GM23338 (cell line): ENCODE data around the gene ZNF580. TPM values are rescaled to one million over a fixed set of nuclear protein-coding genes. Genes with fewer than 3 reads are reported as not detected.

Experiments used
- ATAC-seq: fragments of 200-7000 bp; cut with Tn5 transposase; 3 replicates; pipeline ENCODE4 v1.9.1; 2020
- DNase-seq: peaks from one replicate; pipeline ENCODE4 v3.0.0-alpha.2; 2015; ENCODE audit warnings: low spot score
- H2AFZ ChIP-seq: fragments of 200-600 bp; sonication (generic); 2 replicates; pipeline ENCODE4 v1.8.0; 2016; ENCODE audit warnings: antibody characterized with exemption, mild to moderate bottlenecking, moderate library complexity
- H3F3A ChIP-seq: fragments of 200-600 bp; sonication (generic); replicated peaks from 2 replicates; pipeline ENCODE4 v1.8.0; 2017; ENCODE audit warnings: antibody characterized with exemption, mixed run types, low read depth
- H3K27ac ChIP-seq: fragments of 200-600 bp; sonication (generic); 2 replicates; pipeline ENCODE4 v1.6.1; 2016; ENCODE audit warnings: low read depth
- H3K27me3 ChIP-seq: fragments of 200-600 bp; sonication (generic); 2 replicates; pipeline ENCODE4 v1.8.0; 2016; ENCODE audit warnings: mild to moderate bottlenecking, mixed run types, moderate library complexity; ENCODE audit not compliant: insufficient read depth
- H3K36me3 ChIP-seq: fragments of 200-600 bp; sonication (generic); 2 replicates; pipeline ENCODE4 v1.8.0; 2016; ENCODE audit warnings: mild to moderate bottlenecking; ENCODE audit not compliant: insufficient read depth
- H3K4me1 ChIP-seq: fragments of 200-600 bp; sonication (generic); 2 replicates; pipeline ENCODE4 v1.8.0; 2016; ENCODE audit warnings: mild to moderate bottlenecking, moderate library complexity; ENCODE audit not compliant: insufficient read depth
- H3K4me2 ChIP-seq: fragments of 200-600 bp; sonication (generic); 2 replicates; pipeline ENCODE4 v1.7.1; 2017; ENCODE audit warnings: mixed run types
- H3K4me3 ChIP-seq: fragments of 200-600 bp; sonication (generic); 2 replicates; pipeline ENCODE4 v1.6.1; 2016; ENCODE audit warnings: mixed run types
- H3K79me2 ChIP-seq: fragments of 200-600 bp; sonication (generic); replicated peaks from 2 replicates; pipeline ENCODE4 v1.8.0; 2017; ENCODE audit warnings: mild to moderate bottlenecking; ENCODE audit not compliant: insufficient read depth
- H3K9me2 ChIP-seq: fragments of 200-600 bp; sonication (generic); 2 replicates; pipeline ENCODE4 v1.8.0; 2017; ENCODE audit not compliant: insufficient read depth
- H4K20me1 ChIP-seq: fragments of 200-600 bp; sonication (generic); replicated peaks from 2 replicates; pipeline ENCODE4 v1.8.0; 2017; ENCODE audit warnings: mild to moderate bottlenecking; ENCODE audit not compliant: insufficient read depth
- H3K27ac Mint-ChIP-seq: 2 replicates; pipeline ENCODE4 v1.8.0; 2020; ENCODE audit warnings: inconsistent platforms, mild to moderate bottlenecking, moderate library complexity, mixed read lengths
- H3K27me3 Mint-ChIP-seq: 3 replicates; pipeline ENCODE4 v1.8.0; 2022; ENCODE audit warnings: low read depth, mild to moderate bottlenecking, moderate library complexity, mixed read lengths, inconsistent platforms; ENCODE audit not compliant: insufficient read depth, poor library complexity
- H3K36me3 Mint-ChIP-seq: 3 replicates; pipeline ENCODE4 v1.8.0; 2021; ENCODE audit warnings: low read depth, mild to moderate bottlenecking, inconsistent platforms, moderate library complexity, mixed read lengths
- H3K4me1 Mint-ChIP-seq: 3 replicates; pipeline ENCODE4 v1.8.0; 2020; ENCODE audit warnings: mild to moderate bottlenecking, inconsistent platforms, mixed read lengths
- H3K4me3 Mint-ChIP-seq: 3 replicates; pipeline ENCODE4 v1.8.0; 2021; ENCODE audit warnings: moderate library complexity, mild to moderate bottlenecking, inconsistent platforms, mixed read lengths
- H3K9me3 Mint-ChIP-seq: 3 replicates; pipeline ENCODE4 v1.8.0; 2020; ENCODE audit warnings: moderate library complexity, mild to moderate bottlenecking, inconsistent platforms, mixed read lengths
- CREB1 ChIP-seq: fragments of 250-450 bp; sonication (Bioruptor Pico); IDR thresholded peaks from 2 replicates; pipeline ENCODE4 v1.5.0; 2020; ENCODE audit warnings: low read depth, mild to moderate bottlenecking, moderate library complexity
- ETS1 ChIP-seq: IDR thresholded peaks from 2 replicates; pipeline ENCODE4 v1.6.1; 2016; ENCODE audit warnings: antibody characterized with exemption
- EZH2 ChIP-seq: fragments of 200-600 bp; sonication (generic); IDR thresholded peaks from one replicate; pipeline ENCODE4 v1.8.0; 2017; ENCODE audit warnings: antibody characterized with exemption, mild to moderate bottlenecking, low read depth; ENCODE audit not compliant: unreplicated experiment
- EZH2phosphoT487 ChIP-seq: fragments of 200-600 bp; sonication (generic); IDR thresholded peaks from one replicate; pipeline ENCODE4 v1.8.1; 2018; ENCODE audit warnings: antibody characterized with exemption; ENCODE audit not compliant: unreplicated experiment
- NANOG ChIP-seq: IDR thresholded peaks from 2 replicates; pipeline ENCODE4 v1.6.1; 2016; ENCODE audit warnings: antibody characterized with exemption, borderline replicate concordance
- POLR2AphosphoS5 ChIP-seq: IDR thresholded peaks from 2 replicates; pipeline ENCODE4 v1.6.1; 2016; ENCODE audit warnings: antibody characterized with exemption, low read depth
- STAT1 ChIP-seq: IDR thresholded peaks from one replicate; pipeline ENCODE4 v1.6.1; 2016; ENCODE audit warnings: antibody characterized with exemption; ENCODE audit not compliant: unreplicated experiment
- ZNF114 ChIP-seq: fragments of 250-450 bp; sonication (Bioruptor Pico); IDR thresholded peaks from 2 replicates; pipeline ENCODE4 v1.5.0; 2020; ENCODE audit warnings: mild to moderate bottlenecking, moderate library complexity
- ZNF331 ChIP-seq: fragments of 250-450 bp; sonication (Bioruptor Pico); IDR thresholded peaks from 2 replicates; pipeline ENCODE4 v1.5.0; 2020; ENCODE audit warnings: low read depth, mild to moderate bottlenecking, moderate library complexity
- ZNF462 ChIP-seq: fragments of 250-450 bp; sonication (Bioruptor Pico); IDR thresholded peaks from 2 replicates; pipeline ENCODE4 v1.5.0; 2020; ENCODE audit warnings: mild to moderate bottlenecking, moderate library complexity
- polyA plus RNA-seq: library from polyadenylated mRNA; unstranded; fragments of >200 nt; fragmentation: Nextera tagmentation; extraction: Ambion mirVana; gene quantifications from 2 replicates; pipeline ENCODE4 v1.2.1, GENCODE V29; 2016
- total RNA-seq: library from RNA; depleted of rRNA; stranded (reverse); fragments of >200 nt; shearing (Covaris generic); gene quantifications from 2 replicates; pipeline ENCODE4 v1.2.3, GENCODE V29; 2014

The ZNF580 gene
- total and polyA plus RNA-seq, 2 experiments from 2014 or later: 18.7 to 23.6 TPM

- Histone ChIP-seq H3K27ac (no peak overlapping the region), H3K4me2 (no peak overlapping the region), H3K36me3 (no peaks in the 10 kb centered on the region), H3F3A (peaks cover 12% of the 10 kb centered on the region), H4K20me1 (peaks cover 5% of the 10 kb centered on the region), H3K4me1 (no peaks in the 10 kb centered on the region; the same call in 1 of the 2 replicates), H3K4me3 (no peak overlapping the region), H3K79me2 (peaks cover 9% of the 10 kb centered on the region), H3K9me2 (no peaks in the 10 kb centered on the region), H2AFZ (no peak overlapping the region), H3K27me3 (no peaks in the 10 kb centered on the region)
- no peak overlapping the region for H3K27ac Mint-ChIP-seq
- peaks cover 21% of the 10 kb centered on the region for H3K27me3 Mint-ChIP-seq
- no peak for DNase-seq
- peaks cover 45% of the 10 kb centered on the region for H3K36me3 Mint-ChIP-seq
- TF ChIP-seq ETS1 (no peak), CREB1 (CRISPR knock-in tag) (no peak), STAT1 (no peak), EZH2 (no peak), EZH2phosphoT487 (no peak)
- no peak overlapping the region for H3K4me3 Mint-ChIP-seq
- H3K4me1 Mint-ChIP-seq: peaks cover 16% of the 10 kb centered on the region; the same call in 2 of the 3 replicates
- ATAC-seq: no peak
- peaks cover 4% of the 10 kb centered on the region for H3K9me3 Mint-ChIP-seq
Observed at GRCh38 chr19:55621673-55622231, 19.1 kb upstream of the ZNF580 start.

GRCh38 chr19:55622242-55622969, 18.4 kb upstream of the ZNF580 start:
- no peak overlapping the region for H3K4me3 Mint-ChIP-seq
- peaks cover 12% of the 10 kb centered on the region for H3F3A ChIP-seq
- H3K4me1 Mint-ChIP-seq: peaks cover 14% of the 10 kb centered on the region; the same call in 2 of the 3 replicates
- peaks cover 40% of the 10 kb centered on the region for H3K36me3 Mint-ChIP-seq
- H3K27me3 Mint-ChIP-seq: peaks cover 20% of the 10 kb centered on the region
- H3K27ac Mint-ChIP-seq: no peak overlapping the region
- no peak overlapping the region for H3K4me2 ChIP-seq
- no peak for DNase-seq
- H3K4me1 ChIP-seq: no peaks in the 10 kb centered on the region; the same call in 1 of the 2 replicates
- H3K4me3 ChIP-seq: no peak overlapping the region
- peaks cover 9% of the 10 kb centered on the region for H3K79me2 ChIP-seq
- ATAC-seq: no peak
- 0 out of 2 replicates have a peak, but pooled peaks cover 5% of the 10 kb centered on the region for H3K27me3 ChIP-seq
- H2AFZ ChIP-seq: no peak overlapping the region
- no peaks in the 10 kb centered on the region for H3K36me3 ChIP-seq
- H4K20me1 ChIP-seq: peaks cover 5% of the 10 kb centered on the region
- H3K27ac ChIP-seq: no peak overlapping the region
- peaks cover 3% of the 10 kb centered on the region; the same call in 2 of the 3 replicates for H3K9me3 Mint-ChIP-seq
- H3K9me2 ChIP-seq: no peaks in the 10 kb centered on the region
- TF ChIP-seq STAT1: no peak
- no peak for TF ChIP-seq CREB1 (CRISPR knock-in tag)
- TF ChIP-seq ETS1: no peak
- no peak for TF ChIP-seq ZNF114 (CRISPR knock-in tag)
- TF ChIP-seq NANOG: no peak
- TF ChIP-seq ZNF462 (CRISPR knock-in tag): no peak
- no peak for TF ChIP-seq ZNF331 (CRISPR knock-in tag)
- TF ChIP-seq POLR2AphosphoS5: no peak
